Mammary epithelial cell (primary cell): ENCODE measurements around the gene ST14.
A peak's percentile ranks its signal among the peaks of the same experiment; 100 is the strongest.

Experiments used
- EZH2 ChIP-seq: IDR thresholded peaks from 2 replicates; pipeline ENCODE4 v1.6.1; 2012; ENCODE audit warnings: low read length, inconsistent platforms, borderline replicate concordance
- TF ChIP-seq, protein P1 (sequence below), 2 donors: IDR thresholded peaks in 1 of 2; conservative IDR thresholded peaks in 1 of 2; 2 replicates each; pipeline ENCODE4 v1.5.1; 2011 to 2012; ENCODE audit warnings: inconsistent platforms in 2 of 2, low read length in 2 of 2, mild to moderate bottlenecking in 2 of 2, control low read depth in 1 of 2, low read depth in 1 of 2; ENCODE audit not compliant: insufficient read depth in 1 of 2; ENCODE audit errors: extremely low read depth in 1 of 2

GRCh38 chr11:130198964-130199363 is 39.4 kb downstream of the ST14 start:
- TF ChIP-seq, protein P1, sequence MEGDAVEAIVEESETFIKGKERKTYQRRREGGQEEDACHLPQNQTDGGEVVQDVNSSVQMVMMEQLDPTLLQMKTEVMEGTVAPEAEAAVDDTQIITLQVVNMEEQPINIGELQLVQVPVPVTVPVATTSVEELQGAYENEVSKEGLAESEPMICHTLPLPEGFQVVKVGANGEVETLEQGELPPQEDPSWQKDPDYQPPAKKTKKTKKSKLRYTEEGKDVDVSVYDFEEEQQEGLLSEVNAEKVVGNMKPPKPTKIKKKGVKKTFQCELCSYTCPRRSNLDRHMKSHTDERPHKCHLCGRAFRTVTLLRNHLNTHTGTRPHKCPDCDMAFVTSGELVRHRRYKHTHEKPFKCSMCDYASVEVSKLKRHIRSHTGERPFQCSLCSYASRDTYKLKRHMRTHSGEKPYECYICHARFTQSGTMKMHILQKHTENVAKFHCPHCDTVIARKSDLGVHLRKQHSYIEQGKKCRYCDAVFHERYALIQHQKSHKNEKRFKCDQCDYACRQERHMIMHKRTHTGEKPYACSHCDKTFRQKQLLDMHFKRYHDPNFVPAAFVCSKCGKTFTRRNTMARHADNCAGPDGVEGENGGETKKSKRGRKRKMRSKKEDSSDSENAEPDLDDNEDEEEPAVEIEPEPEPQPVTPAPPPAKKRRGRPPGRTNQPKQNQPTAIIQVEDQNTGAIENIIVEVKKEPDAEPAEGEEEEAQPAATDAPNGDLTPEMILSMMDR (conservative IDR thresholded peaks at IDR 0.05 in 1 of 2, IDR thresholded peaks at IDR 0.05 in 1 of 2; ENCODE audit: extremely low read depth in 1 of 2, insufficient read depth in 1 of 2, low read depth in 1 of 2, low read length in 2 of 2): peak in 1 of 2 donors; percentile 1
- TF ChIP-seq EZH2: no peak
